HG03378 (cell line): Measurements from ENCODE around the gene ZNF654.

ENCODE experiments used
- ATAC-seq: cut with Tn5 transposase; IDR thresholded peaks from one replicate; pipeline ENCODE4 v1.9.1; 2021; ENCODE audit warnings: mild to moderate bottlenecking, moderate library complexity; ENCODE audit not compliant: unreplicated experiment

The ZNF654 gene

DNA sequence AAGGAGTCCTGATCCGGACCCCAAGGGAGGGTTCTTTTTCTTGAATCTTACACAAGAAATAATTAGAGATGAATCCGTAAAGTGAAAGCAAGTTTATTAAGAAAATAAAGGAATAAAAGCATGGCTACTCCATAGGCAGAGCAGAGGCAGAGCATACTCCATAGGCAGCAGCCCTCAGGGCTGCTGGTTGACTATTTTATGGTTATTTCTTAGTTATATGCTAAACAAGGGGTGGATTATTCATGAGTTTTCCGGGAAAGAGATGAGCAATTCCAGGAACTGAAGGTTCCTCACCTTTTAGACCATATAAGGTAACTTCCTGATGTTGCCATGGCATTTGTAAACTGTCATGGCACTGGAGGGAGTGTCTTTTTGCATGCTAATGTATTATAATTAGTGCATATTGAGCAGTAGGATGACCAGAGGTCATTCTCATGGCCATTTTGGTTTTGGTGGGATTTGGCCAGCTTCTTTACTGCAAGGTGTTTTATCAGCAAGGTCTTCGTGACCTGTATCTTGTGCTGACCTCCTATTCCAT lies 132.9 kb downstream of the ZNF654 start:
- ATAC-seq: no peak

DNA sequence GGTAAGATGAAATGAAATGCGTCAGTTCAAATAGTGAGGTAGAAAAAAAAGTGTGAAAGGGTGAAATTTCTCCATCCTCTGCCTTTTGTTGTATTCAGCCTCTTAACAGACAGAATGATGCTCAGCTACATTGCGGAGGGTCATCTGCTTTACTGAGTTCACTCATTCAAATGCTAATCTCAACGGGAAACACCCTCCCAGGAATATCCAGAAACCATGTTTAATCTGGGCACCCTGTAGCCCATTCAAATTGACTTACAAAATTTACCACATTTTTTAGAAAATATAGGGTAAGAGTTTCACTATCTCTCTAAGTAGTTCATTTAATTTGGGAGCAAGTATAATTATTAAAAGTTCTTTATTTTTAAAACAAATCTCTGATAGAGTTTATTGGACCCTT lies 133.6 kb downstream of the ZNF654 start:
- ATAC-seq: no peak
